GM18519 (cell line): ENCODE data around the gene EPX.
"Not testable (repeated sequence)": the region's sequence is repeated elsewhere in the genome, so short reads cannot be mapped to it uniquely, and the experiment has no call there.

Experiments used
- ATAC-seq: cut with Tn5 transposase; IDR thresholded peaks from one replicate; pipeline ENCODE4 v1.9.1; 2021; ENCODE audit warnings: mild to moderate bottlenecking, moderate library complexity; ENCODE audit not compliant: unreplicated experiment, low FRiP score

EPX gene, protein sequence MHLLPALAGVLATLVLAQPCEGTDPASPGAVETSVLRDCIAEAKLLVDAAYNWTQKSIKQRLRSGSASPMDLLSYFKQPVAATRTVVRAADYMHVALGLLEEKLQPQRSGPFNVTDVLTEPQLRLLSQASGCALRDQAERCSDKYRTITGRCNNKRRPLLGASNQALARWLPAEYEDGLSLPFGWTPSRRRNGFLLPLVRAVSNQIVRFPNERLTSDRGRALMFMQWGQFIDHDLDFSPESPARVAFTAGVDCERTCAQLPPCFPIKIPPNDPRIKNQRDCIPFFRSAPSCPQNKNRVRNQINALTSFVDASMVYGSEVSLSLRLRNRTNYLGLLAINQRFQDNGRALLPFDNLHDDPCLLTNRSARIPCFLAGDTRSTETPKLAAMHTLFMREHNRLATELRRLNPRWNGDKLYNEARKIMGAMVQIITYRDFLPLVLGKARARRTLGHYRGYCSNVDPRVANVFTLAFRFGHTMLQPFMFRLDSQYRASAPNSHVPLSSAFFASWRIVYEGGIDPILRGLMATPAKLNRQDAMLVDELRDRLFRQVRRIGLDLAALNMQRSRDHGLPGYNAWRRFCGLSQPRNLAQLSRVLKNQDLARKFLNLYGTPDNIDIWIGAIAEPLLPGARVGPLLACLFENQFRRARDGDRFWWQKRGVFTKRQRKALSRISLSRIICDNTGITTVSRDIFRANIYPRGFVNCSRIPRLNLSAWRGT

DNA sequence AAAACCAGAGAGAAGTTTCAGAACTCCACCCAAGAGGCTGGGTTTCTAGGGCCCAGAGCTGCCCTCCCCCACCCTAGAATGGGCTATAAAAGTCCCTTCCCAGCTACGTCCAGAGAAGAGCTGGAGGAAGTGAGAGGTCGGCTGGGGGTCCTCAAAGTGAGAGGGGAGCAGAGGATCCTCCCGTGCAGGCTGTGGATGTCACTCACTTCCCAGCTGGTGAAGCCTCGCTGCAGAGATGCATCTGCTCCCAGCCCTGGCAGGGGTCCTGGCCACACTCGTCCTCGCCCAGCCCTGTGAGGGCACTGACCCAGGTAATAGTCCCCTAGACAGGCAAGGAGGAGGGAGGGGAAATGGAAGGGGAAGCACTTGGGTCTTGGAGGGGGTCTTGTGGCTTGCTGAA lies at the start of gene EPX:
TSS of gene EPX (plus strand) at position 115 of the 400 bp plus-strand sequence. CDS start at position 236, 121 bp downstream.
- ATAC-seq = no peak

DNA sequence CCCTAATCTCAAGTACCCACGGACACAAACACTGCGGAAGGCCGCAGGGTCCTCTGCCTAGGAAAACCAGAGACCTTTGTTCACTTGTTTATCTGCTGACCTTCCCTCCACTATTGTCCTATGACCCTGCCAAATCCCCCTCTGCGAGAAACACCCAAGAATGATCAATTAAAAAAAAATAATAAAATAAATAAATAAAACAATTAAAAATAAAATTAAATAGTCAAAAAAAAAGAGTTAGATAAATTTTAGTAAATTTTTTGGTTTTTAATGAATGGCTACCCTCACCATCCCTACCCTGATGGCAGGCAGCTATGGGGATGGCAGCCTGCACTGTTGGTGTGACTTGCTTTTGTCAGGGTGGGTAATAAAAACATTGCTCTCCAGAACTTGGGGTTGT lies 49.2 kb upstream of the EPX start:
- not testable (repeated sequence) for ATAC-seq

DNA sequence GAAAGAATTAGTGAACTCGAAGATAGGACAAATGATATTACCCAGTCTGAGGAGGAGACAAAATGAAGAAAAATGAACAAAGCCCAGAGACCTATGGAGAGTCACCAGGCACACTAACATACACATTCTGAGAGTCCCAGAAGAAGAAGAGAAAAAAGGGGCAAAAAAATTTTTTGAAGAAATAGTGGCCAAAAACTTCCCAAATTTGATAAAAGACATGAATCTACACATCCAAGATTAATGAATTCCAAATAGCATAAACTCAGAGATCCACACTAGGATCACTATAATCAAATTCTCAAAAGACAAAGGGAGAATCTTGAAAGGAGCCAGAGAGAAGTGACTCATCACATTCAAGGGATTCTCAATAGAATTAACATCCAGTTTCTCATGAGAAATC lies 47.7 kb upstream of the EPX start:
- no peak for ATAC-seq

DNA sequence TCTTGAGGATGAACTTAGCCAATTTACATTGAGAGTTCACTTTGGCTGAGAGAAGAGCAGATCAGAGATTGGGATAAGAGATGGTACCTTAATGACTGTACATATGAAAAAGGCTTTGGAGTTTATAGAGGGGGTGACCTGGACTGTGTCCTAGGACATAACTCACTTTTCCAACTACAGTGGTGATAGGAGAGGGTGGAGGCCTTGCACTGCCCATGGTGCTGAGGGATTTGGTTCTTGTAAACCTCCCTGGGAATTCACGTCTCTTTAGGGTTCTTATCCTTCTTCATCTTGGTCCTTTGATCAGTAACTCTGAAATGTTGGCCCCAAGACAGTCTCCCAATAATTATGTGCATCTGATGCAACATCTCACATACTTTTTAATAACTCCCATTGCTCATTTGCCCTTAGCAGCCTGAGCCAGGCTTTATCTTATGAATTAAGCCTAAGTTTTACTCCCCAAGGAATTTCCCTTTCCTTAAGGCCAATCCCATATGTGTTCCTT lies 44.5 kb upstream of the EPX start, which contains the start of gene OR4D1:
TSS of gene OR4D1 (plus strand) at position 455 of the 505 bp plus-strand sequence. CDS start 6,770 bp downstream, outside the sequence.
- no peak for ATAC-seq

DNA sequence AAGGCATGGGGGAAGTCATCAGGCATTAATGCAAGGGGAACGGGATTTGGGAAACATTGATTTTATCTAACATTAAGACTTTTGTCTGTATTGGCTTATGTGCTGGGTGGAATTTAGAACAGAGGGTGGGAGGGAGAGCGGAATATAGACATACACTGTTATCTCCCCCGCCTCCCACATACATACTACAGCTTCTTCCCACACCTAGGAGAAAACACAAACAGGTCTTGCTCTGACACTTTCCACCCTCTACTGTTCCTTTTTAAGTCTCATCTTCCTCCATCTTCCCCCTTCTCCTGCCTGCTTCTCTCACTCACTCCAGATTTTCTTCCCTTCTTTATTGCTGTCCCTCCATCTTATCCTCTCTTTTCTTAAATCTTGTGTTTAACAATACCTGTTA lies 43.9 kb upstream of the EPX start:
- ATAC-seq = no peak

DNA sequence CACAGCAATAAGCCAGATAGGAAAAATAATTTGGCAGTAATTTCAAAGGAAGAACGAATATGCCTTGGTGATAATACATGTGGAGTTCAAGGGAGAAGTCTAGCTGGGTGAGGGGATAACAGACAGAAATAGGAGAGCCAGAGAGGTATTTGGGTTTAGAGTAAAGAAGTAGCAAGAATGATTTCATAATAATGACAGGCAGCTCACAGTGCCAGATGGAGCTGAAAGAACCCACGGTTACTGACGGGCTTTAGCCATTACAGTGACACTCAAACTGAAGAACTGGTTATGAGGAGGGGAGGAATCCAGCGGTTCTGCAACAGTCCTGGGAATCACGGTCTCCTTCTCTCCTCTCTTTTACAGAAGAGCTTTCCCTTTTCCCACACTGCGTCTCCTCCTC lies 42.1 kb upstream of the EPX start:
- ATAC-seq = no peak

DNA sequence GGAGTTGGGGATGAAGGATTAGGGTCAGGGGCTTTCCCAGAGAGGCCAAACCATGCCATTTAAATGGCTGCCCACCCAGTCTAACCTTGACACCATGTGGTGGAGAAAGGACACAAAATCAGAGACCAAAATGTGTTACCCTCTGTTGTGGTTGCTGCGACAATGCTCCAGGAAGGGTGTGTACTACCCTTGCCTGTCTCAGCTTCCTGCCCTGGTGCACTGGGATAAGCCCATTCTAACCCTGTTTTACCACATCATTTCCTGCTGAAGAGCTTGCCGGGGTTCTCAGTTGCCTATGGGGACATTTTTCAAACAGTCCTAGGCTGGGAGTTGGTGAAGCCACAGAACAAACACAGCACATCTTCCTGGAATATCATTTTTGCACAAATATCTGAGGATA lies 39.5 kb upstream of the EPX start:
- no peak for ATAC-seq

DNA sequence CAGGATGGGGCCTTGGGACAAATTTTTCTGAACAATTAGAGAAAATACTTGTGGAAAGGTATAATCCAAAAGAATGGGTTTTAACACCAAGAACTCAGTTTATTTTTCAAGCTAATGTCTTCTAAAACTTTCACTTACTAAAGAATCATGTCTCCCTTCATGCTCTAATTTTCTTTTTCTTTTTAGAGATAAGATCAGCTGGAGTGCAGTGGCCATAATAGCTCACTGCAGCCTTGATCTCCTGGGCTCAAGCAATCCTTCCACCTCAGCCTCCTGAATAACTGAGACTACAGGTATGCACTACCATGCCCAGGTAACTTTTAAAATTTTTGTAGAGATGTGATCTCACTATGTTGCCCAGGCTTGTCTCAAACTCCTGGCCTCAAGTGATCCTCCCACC lies 38.9 kb upstream of the EPX start:
- no peak for ATAC-seq

DNA sequence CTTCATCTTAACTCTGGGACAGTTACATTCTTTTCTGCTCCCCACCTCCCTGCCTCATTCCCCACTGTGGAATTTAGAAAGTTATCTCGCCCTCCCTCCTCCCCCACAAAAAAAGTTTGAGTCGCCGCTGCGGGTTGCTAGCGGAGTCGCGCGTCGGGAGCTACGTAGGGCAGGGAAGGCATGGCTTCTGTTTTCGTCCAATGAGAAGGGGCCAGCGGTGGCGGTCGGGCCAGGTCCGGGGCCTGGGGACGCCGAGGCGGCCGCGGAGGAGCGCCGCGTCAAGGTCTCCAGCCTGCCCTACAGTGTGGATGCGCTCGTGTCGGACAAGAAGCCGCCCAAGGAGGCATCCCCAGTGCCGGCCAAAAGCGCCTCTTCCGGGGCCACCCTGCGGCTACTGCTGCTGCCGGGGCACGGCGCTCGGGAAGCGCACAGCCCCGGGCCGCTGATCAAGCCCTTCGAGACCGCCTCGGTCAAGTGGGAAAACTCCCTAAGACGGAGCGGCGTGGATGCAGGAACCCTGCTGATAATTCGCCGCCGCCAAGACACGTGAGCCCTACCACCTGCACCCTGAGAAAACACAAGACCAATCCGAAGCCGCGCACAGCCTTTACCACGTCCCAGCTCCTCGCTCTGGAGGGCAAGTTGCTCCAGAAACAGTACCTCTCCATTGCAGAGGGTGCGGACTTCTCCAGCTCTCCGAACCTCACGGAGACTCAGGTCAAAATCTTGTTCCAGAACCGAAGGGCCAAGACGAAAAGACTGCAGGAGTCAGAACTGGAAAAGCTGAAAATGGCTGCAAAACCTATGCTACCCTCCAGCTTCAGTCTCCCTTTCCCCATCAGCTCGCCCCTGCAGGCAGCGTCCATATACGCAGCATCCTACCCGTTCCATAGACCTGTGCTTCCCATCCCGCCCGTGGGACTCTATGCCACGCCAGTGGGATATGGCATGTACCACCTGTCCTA lies 35.4 kb upstream of the EPX start:
- ATAC-seq = no peak

DNA sequence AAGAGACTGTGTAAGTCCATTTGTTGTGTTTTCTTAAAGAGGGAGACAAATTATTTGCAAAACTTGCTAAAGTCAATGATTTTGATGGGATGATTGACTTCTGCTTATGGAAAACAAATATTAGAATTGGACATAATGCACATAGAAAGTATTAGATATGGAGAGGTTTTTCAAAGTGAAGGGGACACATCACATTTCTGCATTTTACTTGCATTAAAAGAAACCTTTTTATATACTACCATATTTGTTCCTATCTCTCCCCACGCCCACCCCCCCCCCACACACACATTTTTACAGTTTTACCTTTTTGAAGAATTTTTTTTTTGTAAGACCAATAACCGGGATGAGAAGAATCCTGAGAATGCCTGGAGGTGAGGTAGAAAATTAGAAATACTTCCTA lies 34.3 kb upstream of the EPX start:
- no peak for ATAC-seq

DNA sequence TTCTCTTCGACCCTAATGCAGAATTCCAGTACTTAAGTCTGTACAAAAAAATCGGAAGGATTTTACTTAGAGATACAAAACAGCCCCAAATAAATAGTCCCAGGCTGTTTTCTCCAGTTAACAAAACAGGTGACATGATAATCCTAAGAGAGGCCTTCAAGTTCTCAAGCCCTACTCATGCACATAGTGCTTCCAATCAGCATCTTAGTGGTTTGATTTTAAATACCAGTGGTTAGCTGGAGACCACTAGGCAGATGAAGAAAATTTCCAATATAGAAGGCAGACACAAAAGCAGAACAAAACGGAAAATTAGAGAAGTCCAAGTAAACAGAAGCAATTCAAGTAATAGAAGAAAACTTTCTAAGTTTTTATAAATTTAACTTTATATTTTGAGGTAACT lies 31.0 kb upstream of the EPX start:
- ATAC-seq = no peak

DNA sequence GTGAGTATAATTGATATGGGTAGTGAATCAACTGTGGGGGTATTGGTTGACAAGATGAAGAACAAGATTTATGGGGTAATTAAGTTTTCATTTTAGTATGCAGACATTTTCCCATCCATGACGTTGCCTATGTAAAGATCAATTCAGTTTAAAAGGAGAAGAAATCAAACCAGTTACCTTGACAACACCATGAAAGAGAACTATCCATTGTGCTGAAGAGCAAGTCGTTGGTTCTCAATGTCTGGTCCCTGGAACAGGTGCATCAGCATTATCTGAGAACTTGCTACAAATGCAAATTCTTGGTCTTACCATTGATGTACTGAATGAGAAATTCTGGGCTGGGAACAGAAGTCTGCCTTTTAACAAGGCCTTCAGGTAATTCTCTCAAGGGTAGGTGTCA lies 26.5 kb upstream of the EPX start:
- ATAC-seq = no peak

DNA sequence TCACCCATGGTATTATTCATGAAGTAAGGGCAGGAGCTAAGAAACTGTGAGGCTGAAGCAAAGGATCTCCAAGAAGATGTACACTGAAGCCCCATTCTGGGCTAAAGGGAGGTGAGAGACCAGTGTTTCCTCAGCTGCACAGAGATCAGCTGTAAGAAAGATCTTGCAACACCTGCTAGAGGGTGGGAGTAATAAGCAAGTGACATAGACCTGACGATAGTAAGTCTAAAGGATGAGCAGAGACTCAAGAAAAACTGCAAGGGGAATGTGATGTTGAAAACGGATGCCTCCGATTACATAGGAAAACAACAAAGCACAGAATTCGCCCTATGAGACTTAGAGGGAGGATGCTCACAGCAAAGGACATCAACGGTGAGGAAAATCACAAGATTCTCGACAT lies 25.8 kb upstream of the EPX start, which contains the start of gene OR4D2:
TSS of gene OR4D2 (plus strand) at position 301 of the 400 bp plus-strand sequence. CDS start 2,674 bp downstream, outside the sequence.
- ATAC-seq = no peak

DNA sequence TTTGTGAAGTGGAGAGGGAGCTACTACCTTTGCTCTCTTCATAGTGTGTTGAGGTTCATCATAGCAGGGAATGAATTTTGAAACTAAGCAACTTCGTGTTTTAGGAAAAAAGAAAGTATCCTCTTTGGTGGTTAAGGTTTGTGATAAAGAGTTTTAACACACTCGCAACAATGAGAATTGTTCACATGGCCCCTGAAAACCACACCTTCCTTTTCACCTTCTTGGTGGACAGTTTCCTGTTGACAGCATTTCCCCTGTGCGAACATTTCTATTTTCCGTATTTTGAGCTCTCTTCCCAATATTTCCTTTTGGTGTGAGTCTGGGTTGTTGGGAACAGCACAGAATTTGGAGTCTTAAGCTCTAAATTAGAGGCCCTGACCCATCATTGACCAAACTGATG lies 21.9 kb upstream of the EPX start:
- no peak for ATAC-seq

DNA sequence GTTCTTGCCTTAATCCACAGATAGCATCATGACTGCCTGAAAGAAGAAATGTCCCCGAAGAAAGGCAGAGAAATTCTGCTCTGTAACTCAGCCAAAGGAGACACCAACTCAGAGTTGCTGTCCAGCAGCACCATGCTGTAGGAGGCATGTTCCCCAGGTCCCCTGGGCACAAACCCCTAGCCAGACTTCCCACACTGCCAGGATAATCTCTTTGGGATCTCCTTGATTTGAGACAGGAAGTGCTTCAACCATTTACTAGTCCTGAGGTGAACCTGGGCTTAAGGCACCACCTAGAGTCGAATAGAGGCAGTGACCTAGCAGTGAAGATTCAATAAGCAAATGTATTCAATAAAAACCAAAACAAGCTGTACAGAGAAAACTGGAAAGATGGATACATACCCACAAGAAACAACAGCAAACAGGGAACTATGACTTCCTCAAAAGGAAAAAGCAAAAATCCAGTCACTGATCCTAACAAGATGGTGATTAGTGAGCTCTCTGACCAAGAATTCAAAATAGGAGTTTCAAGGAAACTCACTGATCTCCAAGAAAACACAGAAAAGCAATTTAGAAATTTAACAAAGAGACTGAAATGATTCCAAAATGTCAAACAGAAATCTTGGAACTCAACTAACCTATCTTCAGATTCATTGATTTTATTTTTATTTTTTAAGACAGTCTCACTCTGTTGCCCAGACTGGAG lies 20.0 kb upstream of the EPX start:
- ATAC-seq = no peak

DNA sequence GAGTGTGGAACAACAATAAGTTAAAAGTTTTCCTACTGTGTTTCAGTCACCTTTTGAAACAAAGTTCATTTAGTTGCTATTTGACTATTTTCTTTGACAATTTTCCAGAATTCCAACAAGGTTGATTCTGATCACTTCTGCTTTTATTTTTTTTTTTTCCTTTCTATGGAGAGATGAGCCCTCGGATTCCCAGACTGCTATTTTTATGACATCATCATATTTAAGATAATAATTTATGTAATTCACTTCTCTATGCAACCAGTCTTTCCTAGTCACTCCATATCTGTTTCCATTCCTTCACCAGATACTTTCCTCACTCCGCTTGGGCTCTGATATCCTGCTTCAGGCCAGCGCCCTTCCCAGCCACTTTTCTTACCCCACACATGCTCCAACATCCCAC lies 17.7 kb upstream of the EPX start:
- no peak for ATAC-seq

DNA sequence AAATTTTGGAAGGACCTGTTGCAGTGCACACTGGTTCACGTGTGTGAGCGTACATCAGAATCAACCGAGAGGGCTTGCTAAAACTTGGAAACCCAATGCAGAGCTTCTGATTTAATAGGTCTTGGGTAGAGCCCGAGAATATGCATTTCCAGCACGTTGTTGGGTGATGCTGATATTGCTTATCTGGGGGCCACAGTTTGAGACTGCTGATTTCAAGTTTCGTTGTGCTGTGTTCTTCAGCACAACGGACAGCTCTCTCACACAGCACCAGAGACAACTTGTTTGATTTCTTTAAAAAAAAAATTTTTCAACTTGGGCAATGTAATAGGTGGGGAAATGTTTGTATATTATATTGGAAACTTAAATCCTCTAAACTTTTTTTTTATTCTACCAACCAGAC lies 16.3 kb upstream of the EPX start:
- ATAC-seq = no peak

DNA sequence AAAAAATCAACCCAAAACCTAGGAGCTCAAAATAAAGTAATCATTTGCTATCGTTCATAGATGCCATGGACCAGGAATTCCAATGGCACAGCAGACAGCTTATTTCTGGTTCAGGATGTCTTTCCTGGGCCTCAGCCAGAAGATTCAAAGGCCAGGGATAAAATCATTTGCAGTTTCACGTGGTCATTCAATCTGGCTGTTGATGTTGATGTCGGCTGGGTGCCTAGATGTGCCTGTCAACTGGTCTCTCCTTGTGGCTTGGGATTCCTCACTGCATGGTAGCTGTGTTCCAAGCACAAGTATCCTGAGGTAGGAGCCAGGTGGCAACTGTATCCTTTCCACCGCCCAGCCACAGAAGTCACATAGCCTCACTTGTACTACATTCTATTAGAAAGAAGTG lies 10.7 kb upstream of the EPX start:
- no peak for ATAC-seq

DNA sequence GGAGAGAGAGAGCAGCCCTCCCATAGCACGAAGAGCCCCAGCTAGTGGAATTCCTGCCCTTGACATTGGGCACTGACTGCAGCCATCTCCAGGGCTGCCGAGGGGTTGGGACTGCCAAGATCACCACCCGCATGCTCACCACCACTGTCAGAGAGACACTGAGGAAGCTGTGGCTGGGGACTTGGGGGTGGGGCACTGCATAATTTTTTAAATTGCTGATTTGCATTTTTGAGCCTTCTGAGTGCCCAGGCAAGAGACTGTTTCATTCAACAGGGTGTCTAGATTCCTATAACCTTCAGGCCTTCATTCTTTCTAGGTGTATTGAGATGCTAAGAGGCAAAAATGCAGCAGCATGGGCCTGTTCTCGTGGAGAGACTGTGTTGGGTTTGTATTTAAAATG lies 9.0 kb upstream of the EPX start:
- no peak for ATAC-seq
